Measurements from ENCODE around the gene BCR. TPM values are rescaled to one million over a fixed set of nuclear protein-coding genes. Genes with fewer than 3 reads are reported as not detected.

Gene BCR
- total and polyA plus RNA-seq, 2 of the 4 experiments (the other 2 are of a cell fraction), result 28.9 to 44.6 TPM

DNA sequence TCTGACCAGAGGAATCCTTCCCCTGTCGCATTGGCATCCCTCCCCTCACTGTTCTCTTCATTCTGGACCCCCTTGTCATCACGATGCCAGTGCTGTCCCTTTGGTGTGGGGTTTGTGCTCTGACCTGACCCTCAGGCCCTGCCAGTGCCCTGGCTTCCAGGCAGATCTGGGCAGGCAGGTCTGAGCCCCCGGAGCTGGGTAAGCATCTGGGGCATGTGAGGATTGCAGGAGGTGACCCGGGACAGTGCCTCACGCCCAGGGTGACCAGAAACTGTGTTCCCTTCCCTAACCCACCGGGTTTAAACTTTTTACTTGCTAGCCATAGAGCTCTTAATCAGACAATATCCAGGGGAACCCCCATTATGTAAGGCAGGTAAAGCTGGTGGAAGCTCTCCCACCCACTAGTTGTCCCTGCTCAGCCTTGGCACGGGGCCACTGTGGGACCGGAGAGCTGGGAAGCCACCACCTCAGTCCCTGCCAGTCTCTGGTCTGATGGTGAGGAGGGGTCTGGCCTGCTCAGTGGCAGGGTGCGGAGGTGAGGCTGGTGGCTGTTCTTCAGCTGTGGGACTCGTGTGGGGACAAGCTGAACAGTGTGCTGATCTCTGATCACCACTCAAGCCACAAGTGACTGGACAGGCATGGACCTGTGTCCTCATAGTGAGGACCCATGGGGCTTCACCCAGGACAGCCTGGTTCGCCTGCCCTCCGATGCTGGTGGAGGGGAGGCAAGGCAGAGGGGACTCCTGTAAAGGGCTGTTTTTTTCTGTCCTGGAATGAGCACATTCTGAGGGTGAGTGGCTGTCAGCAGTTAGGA, 38.0 kb downstream of the BCR start:
- ChIA-PET CTCF (no interaction called here), POLR2A (ENCODE audit: unreplicated experiment) (no interaction called here)
- dilution Hi-C loops (cut with HindIII; ENCODE audit: low sequenced_read_pairs, unreplicated experiment) (no loop called here), intact Hi-C loops (cut with micrococcal nuclease) (loop anchor here (5.0 kb wide), 1 partner anchor 36 kb away; the partner anchor contains the start of gene BCR), in situ Hi-C loops (cut with MboI; ENCODE audit: low sequenced_read_pairs) (no loop called here)
- peak overlapping the region; percentile 90 for H3K14ac ChIP-seq (replicated peaks; ENCODE audit: low read depth, low read length)
- H3K56ac ChIP-seq (ENCODE audit: extremely low read depth, insufficient read depth, low read length), result no peak overlapping the region
- WGBS, 2 experiments (ENCODE audit: extremely low coverage in 2 of 2, insufficient read length in 1 of 2), result 63% methylated on average over 4 of the region's 12 CpGs; no CpG with 5 or more reads in 1 of the 2 experiments
- peak overlapping the region; percentile 3; the same call in 1 of the 2 replicates for H4K5ac ChIP-seq (ENCODE audit: low read depth, low read length)
- H3K27me3 ChIP-seq (ENCODE audit: control insufficient read depth, insufficient read depth, low read length), result no peaks in the 10 kb centered on the region
- peak overlapping the region; percentile 96 for H2AK5ac ChIP-seq (ENCODE audit: low read depth, low read length)
- ATAC-seq (ENCODE audit: low read depth) (no peak), DNase-seq (no peak)
- peak overlapping the region; percentile 95 for H2BK120ac ChIP-seq (ENCODE audit: low read depth, low read length)
- H3K9me3 ChIP-seq (ENCODE audit: control insufficient read depth, insufficient read depth, low read length), result no peaks in the 10 kb centered on the region
- peak overlapping the region; percentile 70 for H2BK5ac ChIP-seq (ENCODE audit: low read depth, low read length, poor library complexity, severe bottlenecking)
- peak overlapping the region; percentile 63 to 85; a peak in 3 of 4 replicates for H4K8ac ChIP-seq (ENCODE audit: low read depth in 2 of 2, low read length in 2 of 2)
- H3K4me3 ChIP-seq (ENCODE audit: insufficient read depth, low read depth, low read length), result no peak overlapping the region
- peak overlapping the region; percentile 59 for H3K4me2 ChIP-seq (ENCODE audit: low read depth, low read length)
- H3K23ac ChIP-seq (ENCODE audit: low read depth, low read length), result peak overlapping the region; percentile 87
- peak overlapping the region; percentile 81 for H2AFZ ChIP-seq (replicated peaks; ENCODE audit: low read length, poor library complexity)
- peak overlapping the region; percentile 80 for H2BK20ac ChIP-seq (ENCODE audit: low read depth, low read length)
- peaks cover 59 to 96% of the 10 kb centered on the region in 2 experiments for H3K79me1 ChIP-seq (ENCODE audit: low read depth in 1 of 2, low read length in 2 of 2)
- H3K9ac ChIP-seq (ENCODE audit: low read depth, low read length), result no peak overlapping the region
- no TSS peak for BruUV-seq (replicated peaks)
- H4K20me1 ChIP-seq (ENCODE audit: insufficient read depth, low read length), result peaks cover 51% of the 10 kb centered on the region
- peak overlapping the region; percentile 97; the same call in 2 of the 3 replicates for H2BK15ac ChIP-seq (ENCODE audit: low read depth, low read length)
- H3K4ac ChIP-seq (ENCODE audit: low read depth, low read length), result peak overlapping the region; percentile 98
- peak overlapping the region; percentile 96 for H4K91ac ChIP-seq (ENCODE audit: insufficient read depth, low read depth, low read length)
- TF ChIP-seq BHLHE40 (IDR thresholded peaks at IDR 0.05; ENCODE audit: low read depth, low read length) (no peak), CEBPB (IDR thresholded peaks at IDR 0.05; ENCODE audit: low read depth, low read length) (no peak), RCOR1 (IDR thresholded peaks at IDR 0.05; ENCODE audit: insufficient replicate concordance, low read length) (no peak)
- H3K9me1 ChIP-seq (ENCODE audit: insufficient read depth, low read length), result peaks cover 71% of the 10 kb centered on the region
- no peaks in the 10 kb centered on the region for H3K36me3 ChIP-seq (ENCODE audit: control insufficient read depth, insufficient read depth, low read length)
- peaks cover 44% of the 10 kb centered on the region for H3K4me1 ChIP-seq (ENCODE audit: control insufficient read depth, insufficient read depth, low read length)
- H3K18ac ChIP-seq (ENCODE audit: low read depth, low read length), result peak overlapping the region; percentile 29
- H2AK9ac ChIP-seq (replicated peaks; ENCODE audit: low read depth, low read length, poor library complexity), result peak overlapping the region; percentile 83
- H3K27ac ChIP-seq (ENCODE audit: insufficient read depth, low read length), result peak overlapping the region; percentile 58

Data from IMR-90 (cell line).